Measurements from ENCODE around the gene DAAM1.

GRCh38 chr14:59331217-59331616 is 142.8 kb downstream of the DAAM1 start:
- TF ChIP-seq CTCF (IDR thresholded peaks at IDR 0.05) (no peak), POLR2A (IDR thresholded peaks at IDR 0.05) (no peak)

All from thyroid gland (tissue), 4 donors.